Ovary (tissue), 3 donors: Measurements from ENCODE around the gene HPSE2.

ENCODE experiments used
- CTCF ChIP-seq, 3 donors: fragments of 450-650 bp in 2 of 3; fragments of 200-600 bp in 1 of 3; IDR thresholded peaks; one replicate each; pipeline versions ENCODE4 v1.5.1 to v1.8.0; 2016 to 2022; ENCODE audit warnings: antibody characterized with exemption in 3 of 3, mild to moderate bottlenecking in 1 of 3
- EP300 ChIP-seq: sonication (generic); formaldehyde crosslinking; IDR thresholded peaks from one replicate; pipeline ENCODE4 v1.6.1; 2017; ENCODE audit warnings: antibody characterized with exemption
- POLR2A ChIP-seq: fragments of 450-650 bp; IDR thresholded peaks from one replicate; pipeline ENCODE4 v1.6.1; 2017; ENCODE audit warnings: antibody characterized with exemption, mild to moderate bottlenecking, moderate library complexity
- donor health status: DM: no; HTN: no; CAD: no.

- TF ChIP-seq CTCF (IDR thresholded peaks at IDR 0.05) (no peak), POLR2A (no peak), EP300 (no peak)
Measured at GRCh38 chr10:98466861-98467505, 768.7 kb downstream of the HPSE2 start.
